Measurements from ENCODE around the gene NUDT14.

NUDT14 gene

GRCh38 chr14:105166571-105167302 is 14.4 kb downstream of the NUDT14 start:
- POLR2A ChIA-PET (ENCODE audit: low non-redundant PET): interaction anchor here (0.6 kb wide), 1 partner anchor 35 kb away, joined by 3 read pairs; no protein-coding TSS in a partner anchor
- H3K27ac ChIP-seq: peak overlapping the region; percentile 99
- no peak for DNase-seq (ENCODE audit: low spot score)
- no peak for TF ChIP-seq CTCF (conservative IDR thresholded peaks at IDR 0.05; ENCODE audit: low read depth)
- CTCF ChIA-PET: interaction anchor here (0.6 to 8.3 kb wide), 4 partner anchors 35 to 245 kb away, joined by 3 to 99 read pairs (median 4); no protein-coding TSS in a partner anchor

DNA sequence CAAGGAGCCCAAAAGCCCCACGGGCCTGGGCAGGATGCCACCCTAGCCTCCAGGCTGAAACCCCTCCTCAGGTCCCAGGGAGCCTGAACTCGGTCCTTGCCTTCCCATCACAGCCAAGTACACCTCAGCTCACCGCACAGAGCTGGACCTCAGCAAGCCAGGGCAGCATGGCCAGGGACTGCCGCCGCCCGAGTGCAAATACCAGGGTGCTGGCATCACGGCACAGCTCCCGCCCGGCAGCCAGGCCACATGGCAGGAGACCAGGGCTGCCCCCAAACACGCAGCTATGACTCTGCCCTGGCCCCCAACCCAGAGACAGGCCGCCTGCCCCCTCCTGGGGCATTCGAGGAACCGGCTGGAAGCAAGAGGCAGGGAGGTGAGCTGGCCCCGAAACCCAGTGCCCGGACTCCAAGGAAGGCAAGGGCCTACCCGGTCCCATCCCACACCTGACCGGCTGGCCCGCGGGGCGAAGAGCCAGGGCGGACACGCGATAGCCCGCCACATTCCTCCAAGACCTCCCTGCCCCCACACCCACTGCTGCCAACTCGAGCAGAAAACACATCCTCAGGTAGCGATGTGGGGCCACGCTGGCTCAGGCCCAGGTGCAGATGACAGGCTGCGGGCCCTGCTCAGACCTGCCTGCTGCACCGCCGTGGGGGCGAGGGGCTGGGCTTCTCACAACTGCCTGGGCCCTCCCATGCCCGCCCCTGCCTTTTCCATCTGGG is 15.2 kb downstream of the NUDT14 start:
- ChIA-PET POLR2A (ENCODE audit: low non-redundant PET) (interaction anchor here (0.6 to 1.4 kb wide), 2 partner anchors 36 to 78 kb away, joined by 3 read pairs; no protein-coding TSS in a partner anchor), CTCF (interaction anchor here (0.6 to 8.3 kb wide), 6 partner anchors 35 to 290 kb away, joined by 3 to 99 read pairs (median 4); no protein-coding TSS in a partner anchor)
- peak overlapping the region; percentile 99 for H3K27ac ChIP-seq
- DNase-seq (ENCODE audit: low spot score): peak; percentile 46
- TF ChIP-seq CTCF (conservative IDR thresholded peaks at IDR 0.05; ENCODE audit: low read depth): no peak

DNA sequence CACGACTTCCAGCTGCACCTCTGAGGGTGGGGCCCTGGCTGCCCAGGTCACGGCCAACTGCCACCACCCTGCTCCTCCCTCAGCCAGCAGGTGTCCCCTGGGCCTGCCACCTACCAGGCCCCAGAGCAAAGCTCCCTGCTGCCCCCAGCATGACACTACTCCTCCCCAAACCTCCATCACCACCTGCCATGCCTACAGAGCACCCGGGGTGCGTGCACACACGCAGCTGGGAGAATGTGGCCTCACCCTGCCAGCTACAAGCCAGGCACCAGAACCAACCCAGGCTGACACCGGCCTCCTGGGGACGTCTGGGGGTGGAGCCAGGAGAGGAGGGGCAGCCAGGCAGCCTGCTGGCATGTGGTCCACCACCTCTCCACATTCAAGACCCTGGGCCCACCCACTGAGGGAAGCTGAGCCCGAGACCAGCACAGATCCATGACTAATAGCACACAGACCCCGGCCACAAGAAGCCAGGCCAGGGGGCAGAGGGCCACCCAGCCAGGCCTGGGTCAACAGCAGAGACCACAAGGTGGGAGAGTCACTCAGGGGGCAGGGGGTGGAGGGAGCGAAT is 15.9 kb downstream of the NUDT14 start:
- H3K27ac ChIP-seq: peak overlapping the region; percentile 99
- DNase-seq (ENCODE audit: low spot score): no peak
- no peak for TF ChIP-seq CTCF (conservative IDR thresholded peaks at IDR 0.05; ENCODE audit: low read depth)
- POLR2A ChIA-PET (ENCODE audit: low non-redundant PET): interaction anchor here (1.4 kb wide), 1 partner anchor 78 kb away, joined by 3 read pairs; no protein-coding TSS in a partner anchor
- CTCF ChIA-PET: interaction anchor here (0.6 to 8.3 kb wide), 6 partner anchors 12 to 291 kb away, joined by 3 to 99 read pairs (median 4); no protein-coding TSS in a partner anchor

- no peak for DNase-seq (ENCODE audit: low spot score)
- H3K27ac ChIP-seq: peak overlapping the region; percentile 99
- POLR2A ChIA-PET (ENCODE audit: low non-redundant PET): no interaction called here
- CTCF ChIA-PET: interaction anchor here (8.3 kb wide), 1 partner anchor 74 kb away, joined by 99 read pairs; no protein-coding TSS in a partner anchor
- TF ChIP-seq CTCF (conservative IDR thresholded peaks at IDR 0.05; ENCODE audit: low read depth): no peak
Measured at GRCh38 chr14:105163040-105163742, 17.9 kb downstream of the NUDT14 start.

DNA sequence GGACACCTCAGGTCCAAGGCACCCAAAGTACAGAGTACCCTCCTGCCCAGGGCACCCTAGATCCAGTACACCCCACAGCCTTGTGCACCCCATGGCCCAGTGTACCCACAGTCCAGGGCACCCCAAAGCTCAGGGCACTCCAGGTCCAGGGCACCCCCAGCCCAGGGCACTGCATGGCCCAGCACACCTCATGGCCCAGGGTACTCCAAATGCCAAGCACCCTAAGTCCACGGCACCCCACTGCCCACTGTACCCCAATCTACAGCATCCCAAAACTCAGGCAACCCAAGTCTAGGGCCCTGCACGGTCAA is 18.5 kb downstream of the NUDT14 start:
- CTCF ChIA-PET: no interaction called here

More for the DNA sequence above, 18.5 kb downstream of the NUDT14 start:
- H3K27ac ChIP-seq: peak overlapping the region; percentile 99
- no peak for DNase-seq (ENCODE audit: low spot score)
- no peak for TF ChIP-seq CTCF (conservative IDR thresholded peaks at IDR 0.05; ENCODE audit: low read depth)
- POLR2A ChIA-PET (ENCODE audit: low non-redundant PET): no interaction called here
